Thymus (tissue), 2 donors: Measurements from ENCODE around the gene TREM1. TPM values are rescaled to one million over a fixed set of nuclear protein-coding genes. Genes with fewer than 3 reads are reported as not detected.

Experiments
- polyA plus RNA-seq: library from polyadenylated mRNA; stranded (reverse); fragments of 200-250 nt; gene quantifications from one replicate; pipeline ENCODE4 v1.2.3, GENCODE V29; 2013
- total RNA-seq: library from RNA; stranded (reverse); fragments of 120-200 nt; gene quantifications from one replicate; pipeline ENCODE4 v1.2.4, GENCODE V29; 2013
- donor health status: healthy.

TREM1 gene
- total and polyA plus RNA-seq, 2 donors, result 1.0 to 1.9 TPM

Other genes with a start within 250 kb of the TREM1 start
- 2.7 TPM for gene UNC5CL, start 247.5 kb downstream of the TREM1 start, total RNA-seq
- gene UNC5CL, start 247.5 kb downstream of the TREM1 start, polyA plus RNA-seq, result 5.8 TPM
- 0.38 TPM for gene TSPO2, start 244.2 kb downstream of the TREM1 start, total RNA-seq
- 0.09 TPM for gene TSPO2, start 244.2 kb downstream of the TREM1 start, polyA plus RNA-seq
- 12.0 TPM for gene APOBEC2, start 233.5 kb downstream of the TREM1 start, total RNA-seq
- 7.0 TPM for gene APOBEC2, start 233.5 kb downstream of the TREM1 start, polyA plus RNA-seq
- 44.8 TPM for gene OARD1, start 214.3 kb downstream of the TREM1 start, total RNA-seq
- gene OARD1, start 214.3 kb downstream of the TREM1 start, polyA plus RNA-seq, result 50.9 TPM
- gene NFYA, start 213.7 kb downstream of the TREM1 start, total RNA-seq, result 19.7 TPM
- gene NFYA, start 213.7 kb downstream of the TREM1 start, polyA plus RNA-seq, result 19.3 TPM
- gene TREML1, start 132.3 kb downstream of the TREM1 start, total RNA-seq, result 2.3 TPM
- 3.1 TPM for gene TREML1, start 132.3 kb downstream of the TREM1 start, polyA plus RNA-seq
- 1.7 TPM for gene TREM2, start 123.6 kb downstream of the TREM1 start, total RNA-seq
- 7.5 TPM for gene TREM2, start 123.6 kb downstream of the TREM1 start, polyA plus RNA-seq
- gene TREML2, start 85.5 kb downstream of the TREM1 start, total RNA-seq, result 11.1 TPM
- gene TREML2, start 85.5 kb downstream of the TREM1 start, polyA plus RNA-seq, result 1.3 TPM
- not detected for gene TREML4, start 58.3 kb downstream of the TREM1 start, total RNA-seq
- 0.25 TPM for gene TREML4, start 58.3 kb downstream of the TREM1 start, polyA plus RNA-seq
- not detected for gene NCR2, start 48.9 kb upstream of the TREM1 start, total RNA-seq
- gene NCR2, start 48.9 kb upstream of the TREM1 start, polyA plus RNA-seq, result not detected